NB4 (cell line): ENCODE measurements around the gene LOXL3.

Experiments used
- POLR2A ChIP-seq: IDR thresholded peaks from 2 replicates; pipeline ENCODE4 v1.6.1; 2011; ENCODE audit warnings: mild to moderate bottlenecking; ENCODE audit not compliant: insufficient read length; ENCODE audit errors: extremely low read depth
- TF ChIP-seq, protein P1 (sequence below): IDR thresholded peaks from one replicate; pipeline ENCODE4 v1.5.1; 2012; ENCODE audit warnings: low read depth, low read length

- no peak for TF ChIP-seq POLR2A
- TF ChIP-seq, protein P1, sequence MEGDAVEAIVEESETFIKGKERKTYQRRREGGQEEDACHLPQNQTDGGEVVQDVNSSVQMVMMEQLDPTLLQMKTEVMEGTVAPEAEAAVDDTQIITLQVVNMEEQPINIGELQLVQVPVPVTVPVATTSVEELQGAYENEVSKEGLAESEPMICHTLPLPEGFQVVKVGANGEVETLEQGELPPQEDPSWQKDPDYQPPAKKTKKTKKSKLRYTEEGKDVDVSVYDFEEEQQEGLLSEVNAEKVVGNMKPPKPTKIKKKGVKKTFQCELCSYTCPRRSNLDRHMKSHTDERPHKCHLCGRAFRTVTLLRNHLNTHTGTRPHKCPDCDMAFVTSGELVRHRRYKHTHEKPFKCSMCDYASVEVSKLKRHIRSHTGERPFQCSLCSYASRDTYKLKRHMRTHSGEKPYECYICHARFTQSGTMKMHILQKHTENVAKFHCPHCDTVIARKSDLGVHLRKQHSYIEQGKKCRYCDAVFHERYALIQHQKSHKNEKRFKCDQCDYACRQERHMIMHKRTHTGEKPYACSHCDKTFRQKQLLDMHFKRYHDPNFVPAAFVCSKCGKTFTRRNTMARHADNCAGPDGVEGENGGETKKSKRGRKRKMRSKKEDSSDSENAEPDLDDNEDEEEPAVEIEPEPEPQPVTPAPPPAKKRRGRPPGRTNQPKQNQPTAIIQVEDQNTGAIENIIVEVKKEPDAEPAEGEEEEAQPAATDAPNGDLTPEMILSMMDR, result no peak
Measured at GRCh38 chr2:74516650-74517049, 37.1 kb downstream of the LOXL3 start.
